Measurements from ENCODE around the gene TBC1D5.

DNA sequence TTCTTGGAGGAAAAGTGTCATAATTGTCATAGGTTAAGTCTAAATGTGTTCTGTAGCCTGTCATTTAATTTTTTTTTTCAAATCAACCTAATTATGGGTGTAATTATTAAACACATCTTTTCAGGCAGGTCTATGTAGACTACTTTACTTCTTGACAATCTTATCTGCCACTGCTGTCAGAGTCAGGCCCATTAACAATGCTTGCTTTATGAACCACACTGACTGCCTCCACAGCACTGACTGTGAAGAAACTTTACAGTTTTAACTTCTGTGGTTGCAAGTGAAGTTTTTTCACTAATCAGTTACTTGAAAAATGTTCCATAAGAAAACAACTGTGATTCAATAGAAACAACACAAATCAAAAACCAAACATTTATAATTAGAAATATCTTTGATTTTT is 449.9 kb downstream of the TBC1D5 start:
- TF ChIP-seq, protein P1, sequence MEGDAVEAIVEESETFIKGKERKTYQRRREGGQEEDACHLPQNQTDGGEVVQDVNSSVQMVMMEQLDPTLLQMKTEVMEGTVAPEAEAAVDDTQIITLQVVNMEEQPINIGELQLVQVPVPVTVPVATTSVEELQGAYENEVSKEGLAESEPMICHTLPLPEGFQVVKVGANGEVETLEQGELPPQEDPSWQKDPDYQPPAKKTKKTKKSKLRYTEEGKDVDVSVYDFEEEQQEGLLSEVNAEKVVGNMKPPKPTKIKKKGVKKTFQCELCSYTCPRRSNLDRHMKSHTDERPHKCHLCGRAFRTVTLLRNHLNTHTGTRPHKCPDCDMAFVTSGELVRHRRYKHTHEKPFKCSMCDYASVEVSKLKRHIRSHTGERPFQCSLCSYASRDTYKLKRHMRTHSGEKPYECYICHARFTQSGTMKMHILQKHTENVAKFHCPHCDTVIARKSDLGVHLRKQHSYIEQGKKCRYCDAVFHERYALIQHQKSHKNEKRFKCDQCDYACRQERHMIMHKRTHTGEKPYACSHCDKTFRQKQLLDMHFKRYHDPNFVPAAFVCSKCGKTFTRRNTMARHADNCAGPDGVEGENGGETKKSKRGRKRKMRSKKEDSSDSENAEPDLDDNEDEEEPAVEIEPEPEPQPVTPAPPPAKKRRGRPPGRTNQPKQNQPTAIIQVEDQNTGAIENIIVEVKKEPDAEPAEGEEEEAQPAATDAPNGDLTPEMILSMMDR (conservative IDR thresholded peaks at IDR 0.05 in 1 of 2, IDR thresholded peaks at IDR 0.05 in 1 of 2; ENCODE audit: extremely low read depth in 1 of 2, insufficient read depth in 1 of 2, low read depth in 1 of 2, low read length in 2 of 2), result no peak
- no peak for TF ChIP-seq EZH2 (IDR thresholded peaks at IDR 0.05; ENCODE audit: borderline replicate concordance, low read length)

All from mammary epithelial cell (primary cell).